CD4-positive, alpha-beta T cell treated with Interleukin-6 at 100 ng/mL for 8 hours (primary cell): ENCODE measurements around the gene GTF3C1.

Experiments used
- DNase-seq: peaks from one replicate; pipeline ENCODE4 v3.0.0-alpha.2; 2020; ENCODE audit warnings: mixed read lengths, low spot score

GTF3C1 gene

GRCh38 chr16:27518226-27518625 is 31.5 kb downstream of the GTF3C1 start:
- DNase-seq: no peak

- DNase-seq: no peak
These were observed 32.0 kb downstream of the GTF3C1 start for GRCh38 chr16:27517664-27518063.

GRCh38 chr16:27516365-27516764 is 33.3 kb downstream of the GTF3C1 start:
- DNase-seq: no peak

GRCh38 chr16:27515874-27516353 is 33.8 kb downstream of the GTF3C1 start:
- DNase-seq: no peak

GRCh38 chr16:27514806-27515205 is 34.9 kb downstream of the GTF3C1 start:
- no peak for DNase-seq

GRCh38 chr16:27511657-27512448 is 37.9 kb downstream of the GTF3C1 start:
- DNase-seq: no peak

- no peak for DNase-seq
These were observed 41.2 kb downstream of the GTF3C1 start for GRCh38 chr16:27508476-27508875.

GRCh38 chr16:27506771-27507170 is 42.9 kb downstream of the GTF3C1 start:
- DNase-seq: no peak

- no peak for DNase-seq
These were observed 44.1 kb downstream of the GTF3C1 start for GRCh38 chr16:27505297-27506236.

- DNase-seq: no peak
These were observed 46.1 kb downstream of the GTF3C1 start for GRCh38 chr16:27503662-27504061.

- no peak for DNase-seq
These were observed 48.9 kb downstream of the GTF3C1 start for GRCh38 chr16:27500801-27501200.

- DNase-seq: no peak
These were observed 50.1 kb downstream of the GTF3C1 start for GRCh38 chr16:27499659-27500055.

- DNase-seq: no peak
These were observed 50.6 kb downstream of the GTF3C1 start for GRCh38 chr16:27498916-27499658.

- no peak for DNase-seq
These were observed 51.5 kb downstream of the GTF3C1 start for GRCh38 chr16:27498031-27498825.

- DNase-seq: no peak
These were observed 54.5 kb downstream of the GTF3C1 start for GRCh38 chr16:27495191-27495590.

GRCh38 chr16:27492588-27492979 is 57.1 kb downstream of the GTF3C1 start:
- no peak for DNase-seq

GRCh38 chr16:27491894-27492587 is 57.7 kb downstream of the GTF3C1 start:
- DNase-seq: no peak

- DNase-seq: no peak
These were observed 59.8 kb downstream of the GTF3C1 start for GRCh38 chr16:27489906-27490305.

- no peak for DNase-seq
These were observed 60.3 kb downstream of the GTF3C1 start for GRCh38 chr16:27489421-27489820.

GRCh38 chr16:27486760-27487159 is 63.0 kb downstream of the GTF3C1 start:
- no peak for DNase-seq

GRCh38 chr16:27486344-27486743 is 63.4 kb downstream of the GTF3C1 start:
- DNase-seq: no peak
